Stimulated activated naive CD8-positive, alpha-beta T cell treated with anti-CD3 and anti-CD28 coated beads, Interleukin-15, amount 100 ng/mL, for 72 hours (primary cell): ENCODE measurements around the gene ADGRL3.
"Not testable (repeated sequence)": the region's sequence is repeated elsewhere in the genome, so short reads cannot be mapped to it uniquely, and the experiment has no call there.

Source experiments
- ATAC-seq: fragments of 150-1000 bp; cut with Tn5 transposase; 2 replicates; pipeline ENCODE4 v1.10.0; 2021; ENCODE audit warnings: mild to moderate bottlenecking, moderate library complexity
- DNase-seq, 2 donors: peaks; one replicate each; pipeline ENCODE4 v3.0.0; 2021 to 2022
- H3K27ac Mint-ChIP-seq, 2 donors: one replicate each; pipeline ENCODE4 v1.8.0; 2022; ENCODE audit warnings: mild to moderate bottlenecking in 2 of 2, mixed read lengths in 2 of 2, moderate library complexity in 2 of 2
- H3K27me3 Mint-ChIP-seq: one replicate; pipeline ENCODE4 v1.8.0; 2022; ENCODE audit warnings: mixed read lengths
- H3K4me1 Mint-ChIP-seq: one replicate; pipeline ENCODE4 v1.8.0; 2022; ENCODE audit warnings: mild to moderate bottlenecking, mixed read lengths
- H3K4me3 Mint-ChIP-seq, 2 donors: one replicate each; pipeline ENCODE4 v1.8.0; 2022; ENCODE audit warnings: mild to moderate bottlenecking in 2 of 2, mixed read lengths in 2 of 2, moderate library complexity in 1 of 2
- H3K9me3 Mint-ChIP-seq, 2 donors: one replicate each; pipeline ENCODE4 v1.8.0; 2022; ENCODE audit warnings: mixed read lengths in 2 of 2

Gene ADGRL3

DNA sequence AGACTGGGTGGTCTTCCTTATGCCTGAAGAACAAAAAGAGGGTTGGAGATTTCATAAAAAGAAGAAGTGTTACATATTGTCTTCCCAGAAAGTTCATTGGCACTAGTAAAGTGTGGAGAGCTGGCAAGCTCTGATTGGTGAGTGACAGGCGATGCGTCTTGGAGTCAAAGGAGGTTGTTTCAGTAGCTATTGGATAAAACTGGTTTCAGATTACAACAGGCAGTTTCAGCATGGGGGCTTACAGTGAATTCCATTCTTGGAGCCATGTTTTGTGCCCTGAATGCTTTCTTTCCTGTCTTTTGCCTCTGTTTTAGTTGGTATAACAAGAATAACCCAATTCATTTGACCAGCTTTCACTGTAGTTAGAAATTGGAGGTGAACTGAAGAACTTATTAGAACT, 750.5 kb downstream of the ADGRL3 start:
- Mint-ChIP-seq H3K4me1 (no peaks in the 10 kb centered on the region), H3K9me3 (peaks cover 13 to 14% of the 10 kb centered on the region in 2 donors), H3K4me3 (no peak overlapping the region), H3K27ac (no peak overlapping the region), H3K27me3 (no peaks in the 10 kb centered on the region)
- DNase-seq (no peak), ATAC-seq (no peak)

- Mint-ChIP-seq H3K27ac (no peak overlapping the region), H3K4me1 (no peaks in the 10 kb centered on the region), H3K4me3 (no peak overlapping the region), H3K27me3 (no peaks in the 10 kb centered on the region), H3K9me3 (peaks cover 22 to 23% of the 10 kb centered on the region in 2 donors)
- no peak for DNase-seq
- ATAC-seq = no peak
Measured at GRCh38 chr4:61953386-61953785, 753.3 kb downstream of the ADGRL3 start.

GRCh38 chr4:61958591-61958990, 758.5 kb downstream of the ADGRL3 start:
- Mint-ChIP-seq H3K27ac (no peak overlapping the region), H3K4me3 (no peak overlapping the region), H3K4me1 (no peaks in the 10 kb centered on the region), H3K27me3 (no peaks in the 10 kb centered on the region), H3K9me3 (peaks cover 20 to 27% of the 10 kb centered on the region in 2 donors)
- ATAC-seq (no peak), DNase-seq (no peak)

DNA sequence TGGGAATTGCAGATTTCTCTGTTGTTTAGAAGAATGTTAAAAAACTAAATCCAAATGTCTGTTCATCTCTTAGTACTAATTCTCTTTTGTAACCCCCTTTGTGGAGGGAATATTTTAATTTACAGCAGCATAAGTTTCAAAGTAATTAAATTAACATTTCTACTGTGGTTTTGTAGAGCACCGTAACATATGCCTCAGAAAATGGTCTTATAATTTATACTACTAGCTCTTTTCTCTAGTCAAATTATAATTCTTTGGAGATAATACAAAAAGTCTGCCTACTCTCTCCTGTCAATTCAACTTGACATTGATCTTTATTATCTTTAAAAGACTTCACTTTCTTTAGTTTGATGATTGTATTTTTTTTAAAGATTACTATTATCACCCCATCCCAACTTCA, 759.0 kb downstream of the ADGRL3 start:
- DNase-seq = no peak
- no peak for ATAC-seq
- H3K4me3 Mint-ChIP-seq = no peak overlapping the region
- H3K9me3 Mint-ChIP-seq = peaks cover 16 to 22% of the 10 kb centered on the region in 2 donors
- no peaks in the 10 kb centered on the region for H3K27me3 Mint-ChIP-seq
- no peak overlapping the region for H3K27ac Mint-ChIP-seq
- no peaks in the 10 kb centered on the region for H3K4me1 Mint-ChIP-seq

GRCh38 chr4:61984260-61984909, 784.3 kb downstream of the ADGRL3 start:
- Mint-ChIP-seq H3K27me3 (no peaks in the 10 kb centered on the region), H3K4me1 (no peaks in the 10 kb centered on the region), H3K4me3 (no peak overlapping the region), H3K9me3 (peaks cover 8% of the 10 kb centered on the region in 2 donors), H3K27ac (no peak overlapping the region)
- DNase-seq = no peak
- ATAC-seq = no peak

DNA sequence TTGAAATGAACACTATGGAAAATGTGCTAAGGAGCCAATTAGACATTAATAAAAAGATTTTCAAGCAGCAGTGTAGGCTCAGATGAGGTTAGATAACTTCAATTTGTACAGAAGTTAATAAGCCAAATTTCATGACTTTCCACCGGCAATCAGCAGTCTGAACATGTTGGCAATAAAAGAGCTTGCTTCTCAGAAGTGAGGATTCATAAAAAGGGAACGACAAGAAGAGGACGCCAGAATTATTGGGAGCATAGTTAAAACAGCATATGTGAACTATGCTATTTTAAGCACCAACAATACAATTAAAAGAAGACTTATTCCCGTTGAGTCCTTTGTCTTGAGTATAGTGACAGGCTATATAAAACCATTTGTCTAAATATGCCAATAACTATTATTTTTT, 785.3 kb downstream of the ADGRL3 start:
- no peak overlapping the region for H3K4me3 Mint-ChIP-seq
- H3K27me3 Mint-ChIP-seq = no peaks in the 10 kb centered on the region
- no peak for ATAC-seq
- peaks cover 8% of the 10 kb centered on the region in 2 donors for H3K9me3 Mint-ChIP-seq
- H3K4me1 Mint-ChIP-seq = no peaks in the 10 kb centered on the region
- H3K27ac Mint-ChIP-seq = no peak overlapping the region
- no peak for DNase-seq

- H3K4me1 Mint-ChIP-seq, H3K4me3 Mint-ChIP-seq, H3K9me3 Mint-ChIP-seq, ATAC-seq, H3K27me3 Mint-ChIP-seq, DNase-seq, H3K27ac Mint-ChIP-seq: not testable (repeated sequence)
Measured at GRCh38 chr4:61986929-61987328, 786.8 kb downstream of the ADGRL3 start.

GRCh38 chr4:61992351-61992750, 792.2 kb downstream of the ADGRL3 start:
- H3K9me3 Mint-ChIP-seq = peaks cover 0 to 6% of the 10 kb centered on the region in 2 donors
- H3K27me3 Mint-ChIP-seq = no peaks in the 10 kb centered on the region
- no peak overlapping the region for H3K27ac Mint-ChIP-seq
- no peak for ATAC-seq
- H3K4me3 Mint-ChIP-seq = no peak overlapping the region
- H3K4me1 Mint-ChIP-seq = no peaks in the 10 kb centered on the region
- DNase-seq = no peak

- no peak for ATAC-seq
- H3K27me3 Mint-ChIP-seq = no peaks in the 10 kb centered on the region
- peaks cover 0 to 6% of the 10 kb centered on the region in 2 donors for H3K9me3 Mint-ChIP-seq
- no peaks in the 10 kb centered on the region for H3K4me1 Mint-ChIP-seq
- no peak for DNase-seq
- no peak overlapping the region for H3K4me3 Mint-ChIP-seq
- H3K27ac Mint-ChIP-seq = no peak overlapping the region
Measured at GRCh38 chr4:61994036-61994435, 793.9 kb downstream of the ADGRL3 start.

DNA sequence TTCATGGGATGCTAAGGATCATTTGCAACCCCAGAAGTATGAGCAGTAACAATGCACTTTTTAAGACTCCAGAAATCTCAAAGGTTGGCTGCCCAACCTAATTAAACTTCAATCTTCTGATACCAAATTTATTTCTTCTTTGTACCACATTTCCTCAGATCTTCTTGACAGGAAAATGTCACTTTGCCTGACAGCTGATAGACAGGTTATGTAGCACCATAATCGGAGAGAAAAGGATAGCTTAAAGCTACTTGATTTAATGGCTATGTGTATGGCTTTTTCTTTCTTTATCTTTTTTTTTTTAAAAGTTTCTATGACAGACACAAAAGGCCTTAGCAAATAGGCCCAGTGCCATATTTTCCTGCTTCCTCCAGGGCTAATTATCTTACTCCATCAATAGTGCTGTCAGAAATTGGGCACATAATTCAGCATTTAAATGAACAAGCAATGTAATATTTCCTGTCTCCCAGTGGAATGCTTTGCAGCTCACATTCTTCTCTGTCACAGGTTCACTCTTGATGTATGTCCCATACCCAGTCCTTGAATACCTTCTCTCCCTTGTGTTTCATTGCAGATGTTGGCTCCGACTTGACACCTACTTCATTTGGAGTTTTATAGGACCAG, 795.7 kb downstream of the ADGRL3 start:
- no peak for DNase-seq
- peaks cover 0 to 6% of the 10 kb centered on the region in 2 donors for H3K9me3 Mint-ChIP-seq
- H3K27me3 Mint-ChIP-seq = no peaks in the 10 kb centered on the region
- no peak overlapping the region for H3K27ac Mint-ChIP-seq
- H3K4me3 Mint-ChIP-seq = no peak overlapping the region
- H3K4me1 Mint-ChIP-seq = no peaks in the 10 kb centered on the region
- ATAC-seq = no peak

GRCh38 chr4:61996943-61997342, 796.8 kb downstream of the ADGRL3 start:
- no peaks in the 10 kb centered on the region for H3K27me3 Mint-ChIP-seq
- peaks cover 0 to 9% of the 10 kb centered on the region in 2 donors for H3K9me3 Mint-ChIP-seq
- no peak for ATAC-seq
- no peaks in the 10 kb centered on the region for H3K4me1 Mint-ChIP-seq
- no peak for DNase-seq
- no peak overlapping the region for H3K4me3 Mint-ChIP-seq
- no peak overlapping the region for H3K27ac Mint-ChIP-seq

GRCh38 chr4:61997831-61998230, 797.7 kb downstream of the ADGRL3 start:
- Mint-ChIP-seq H3K4me1 (no peaks in the 10 kb centered on the region), H3K27me3 (no peaks in the 10 kb centered on the region), H3K9me3 (peaks cover 0 to 12% of the 10 kb centered on the region in 2 donors), H3K4me3 (no peak overlapping the region), H3K27ac (no peak overlapping the region)
- ATAC-seq (no peak), DNase-seq (no peak)

- Mint-ChIP-seq H3K9me3 (peaks cover 7 to 13% of the 10 kb centered on the region in 2 donors), H3K4me3 (no peak overlapping the region), H3K4me1 (no peaks in the 10 kb centered on the region), H3K27ac (no peak overlapping the region), H3K27me3 (no peaks in the 10 kb centered on the region)
- ATAC-seq (no peak), DNase-seq (no peak)
Measured at GRCh38 chr4:62003695-62004094, 803.6 kb downstream of the ADGRL3 start.

GRCh38 chr4:62004881-62005280, 804.8 kb downstream of the ADGRL3 start:
- Mint-ChIP-seq H3K27me3 (no peaks in the 10 kb centered on the region), H3K4me3 (no peak overlapping the region), H3K27ac (no peak overlapping the region), H3K4me1 (no peaks in the 10 kb centered on the region), H3K9me3 (peaks cover 9 to 13% of the 10 kb centered on the region in 2 donors)
- DNase-seq = no peak
- ATAC-seq = no peak

- Mint-ChIP-seq H3K27me3 (no peaks in the 10 kb centered on the region), H3K27ac (no peak overlapping the region), H3K4me1 (no peaks in the 10 kb centered on the region), H3K4me3 (no peak overlapping the region), H3K9me3 (peaks cover 14 to 16% of the 10 kb centered on the region in 2 donors)
- DNase-seq (no peak), ATAC-seq (no peak)
Measured at GRCh38 chr4:62006108-62006507, 806.0 kb downstream of the ADGRL3 start.

DNA sequence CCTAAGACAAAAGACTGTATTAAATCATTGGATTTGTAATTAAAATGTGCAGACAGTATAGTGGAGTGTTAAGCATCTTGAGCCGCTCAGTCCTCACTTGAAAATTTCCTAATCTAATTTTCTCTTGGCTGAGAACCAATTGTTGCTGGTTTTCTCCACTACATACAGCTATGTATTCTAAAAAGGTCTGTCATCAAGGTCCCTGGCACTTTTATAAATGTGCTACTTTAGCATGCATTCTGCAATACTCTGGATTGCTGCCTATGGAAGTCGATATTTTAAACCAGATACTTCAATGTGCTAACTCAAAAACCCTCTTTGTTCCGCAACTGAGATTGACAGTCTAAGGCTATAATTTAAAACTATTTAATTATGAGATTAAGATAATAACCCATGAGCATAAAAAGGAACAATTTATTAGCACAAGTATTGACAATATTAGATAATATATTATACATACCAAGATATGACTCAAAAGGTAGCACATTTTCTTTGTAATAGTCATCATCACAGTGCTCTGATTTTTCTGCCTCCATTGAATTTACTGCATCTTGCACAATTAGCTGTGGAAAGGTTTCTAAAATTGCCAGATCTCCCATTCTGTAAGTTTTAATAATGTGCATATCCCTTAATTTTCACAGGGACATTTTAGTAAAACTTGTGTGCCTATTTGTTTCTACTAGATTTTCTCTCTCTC, 815.1 kb downstream of the ADGRL3 start:
- Mint-ChIP-seq H3K4me1 (no peaks in the 10 kb centered on the region), H3K9me3 (peaks cover 19 to 20% of the 10 kb centered on the region in 2 donors), H3K27ac (no peak overlapping the region), H3K4me3 (no peak overlapping the region), H3K27me3 (no peaks in the 10 kb centered on the region)
- DNase-seq (no peak), ATAC-seq (no peak)
